Body of pancreas (tissue), 4 donors: ENCODE measurements around the gene SPINK13. TPM values are rescaled to one million over a fixed set of nuclear protein-coding genes. Genes with fewer than 3 reads are reported as not detected.
A peak's percentile ranks its signal among the peaks of the same experiment; 100 is the strongest.
"Not testable (repeated sequence)": the region's sequence is repeated elsewhere in the genome, so short reads cannot be mapped to it uniquely, and the experiment has no call there.

Source experiments
- ATAC-seq: fragments of 150-250 bp; one replicate; pipeline ENCODE4 v1.9.1; 2016
- DNase-seq, 4 donors: peaks; one replicate each; pipeline ENCODE4 v3.0.0-alpha.2; 2019
- H3K27ac ChIP-seq, 4 donors: fragments of 200-600 bp; sonication (generic); 1 replicate in 3 of 4; 2 replicates in 1 of 4; pipeline versions ENCODE4 v1.5.1 to v1.6.1; 2016 to 2019; ENCODE audit warnings: mild to moderate bottlenecking in 1 of 4, mixed read lengths in 1 of 4, moderate library complexity in 1 of 4
- H3K27me3 ChIP-seq, 2 donors: fragments of 200-600 bp; sonication (generic); one replicate each; pipeline ENCODE4 v1.6.0; 2016; ENCODE audit warnings: mild to moderate bottlenecking in 1 of 2
- H3K36me3 ChIP-seq, 2 donors: fragments of 200-600 bp; sonication (generic); replicated peaks in 1 of 2; 2 replicates each; pipeline ENCODE4 v1.5.1; 2016; ENCODE audit warnings: low read depth in 2 of 2; ENCODE audit not compliant: insufficient read depth in 1 of 2
- H3K4me1 ChIP-seq: fragments of 200-600 bp; sonication (generic); one replicate; pipeline ENCODE4 v1.6.0; 2016
- H3K4me3 ChIP-seq, 2 donors: fragments of 200-600 bp; sonication (generic); 1 replicate in 1 of 2; 2 replicates in 1 of 2; pipeline ENCODE4 v1.5.1; 2016 to 2019
- H3K9me3 ChIP-seq, 3 donors: fragments of 200-600 bp; sonication (generic); 1 replicate in 2 of 3; 2 replicates in 1 of 3; pipeline ENCODE4 v1.5.1; 2016
- POLR2A ChIP-seq, 3 donors: fragments of 450-650 bp; IDR thresholded peaks; one replicate each; pipeline ENCODE4 v1.6.1; 2016; ENCODE audit warnings: antibody characterized with exemption in 3 of 3, mild to moderate bottlenecking in 2 of 3
- WGBS, 2 donors: methylation state at CpG; one replicate each; pipeline ENCODE4 v1.1.5; 2017; 5-methylcytosine and 5-hydroxymethylcytosine counted together
- intact Hi-C: fragments of 100-400 bp; cut with DNase I; formaldehyde crosslinking; loops from one replicate; pipeline ENCODE4 v1.15.1; 2023
- small RNA-seq: library from RNA; depleted of rRNA; stranded (forward); fragments of <200 nt; gene quantifications from one replicate; pipeline ENCODE3, GENCODE V24; 2016
- total RNA-seq, 2 donors: library from RNA; depleted of rRNA; stranded (reverse); fragments of >200 nt; gene quantifications; one replicate each; pipeline ENCODE4 v1.1.0, GENCODE V29; 2016
- TF ChIP-seq, protein P1 (sequence below), 7 experiments: fragments of 450-650 bp in 4 of 7; fragments of 200-600 bp in 3 of 7; sonication (generic) in 3 of 7; IDR thresholded peaks; one replicate each; pipeline ENCODE4 v1.5.1; 2016 to 2019; ENCODE audit warnings: antibody characterized with exemption in 7 of 7

Gene SPINK13
- total RNA-seq, 2 donors from 2014 or later: 2.6 to 5.7 TPM

DNA sequence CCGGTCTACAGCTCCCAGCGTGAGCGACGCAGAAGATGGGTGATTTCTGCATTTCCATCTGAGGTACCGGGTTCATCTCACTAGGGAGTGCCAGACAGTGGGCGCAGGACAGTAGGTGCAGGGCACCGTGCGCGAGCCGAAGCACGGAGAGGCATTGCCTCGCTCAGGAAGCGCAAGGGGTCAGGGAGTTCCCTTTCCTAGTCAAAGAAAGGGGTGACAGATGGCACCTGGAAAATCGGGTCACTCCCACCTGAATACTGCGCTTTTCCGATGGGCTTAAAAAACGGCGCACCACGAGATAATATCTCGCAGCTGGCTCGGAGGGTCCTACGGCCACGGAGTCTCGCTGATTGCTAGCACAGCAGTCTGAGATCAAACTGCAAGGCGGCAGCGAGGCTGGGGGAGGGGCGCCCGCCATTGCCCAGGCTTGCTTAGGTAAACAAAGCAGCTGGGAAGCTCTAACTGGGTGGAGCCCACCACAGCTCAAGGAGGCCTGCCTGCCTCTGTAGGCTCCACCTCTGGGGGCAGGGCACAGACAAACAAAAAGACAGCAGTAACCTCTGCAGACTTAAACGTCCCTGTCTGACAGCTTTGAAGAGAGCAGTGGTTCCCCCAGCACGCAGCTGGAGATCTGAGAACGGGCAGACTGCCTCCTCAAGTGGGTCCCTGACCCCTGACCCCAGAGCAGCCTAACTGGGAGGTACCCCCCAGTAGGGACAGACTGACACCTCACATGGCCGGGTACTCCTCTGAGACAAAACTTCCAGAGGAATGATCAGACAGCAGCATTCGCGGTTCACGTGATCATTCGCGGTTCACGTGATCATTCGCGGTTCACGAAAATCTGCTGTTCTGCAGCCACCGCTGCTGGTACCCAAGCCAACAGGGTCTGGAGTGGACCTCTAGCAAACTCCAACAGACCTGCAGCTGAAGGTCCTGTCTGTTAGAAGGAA, 51.7 kb downstream of the SPINK13 start:
- H3K4me3 ChIP-seq, H3K9me3 ChIP-seq, H3K36me3 ChIP-seq, intact Hi-C loops, ATAC-seq, H3K27me3 ChIP-seq, H3K4me1 ChIP-seq: not testable (repeated sequence)
- DNase-seq: peak in 1 of 4 donors; percentile 53
- TF ChIP-seq POLR2A (IDR thresholded peaks at IDR 0.05): peak in 1 of 3 donors; percentile 25
- H3K27ac ChIP-seq: peak overlapping the region in 1 of 4 donors; percentile 26
- 49 to 54% methylated on average over 31 to 41 of the region's 42 CpGs for WGBS, 2 donors

DNA sequence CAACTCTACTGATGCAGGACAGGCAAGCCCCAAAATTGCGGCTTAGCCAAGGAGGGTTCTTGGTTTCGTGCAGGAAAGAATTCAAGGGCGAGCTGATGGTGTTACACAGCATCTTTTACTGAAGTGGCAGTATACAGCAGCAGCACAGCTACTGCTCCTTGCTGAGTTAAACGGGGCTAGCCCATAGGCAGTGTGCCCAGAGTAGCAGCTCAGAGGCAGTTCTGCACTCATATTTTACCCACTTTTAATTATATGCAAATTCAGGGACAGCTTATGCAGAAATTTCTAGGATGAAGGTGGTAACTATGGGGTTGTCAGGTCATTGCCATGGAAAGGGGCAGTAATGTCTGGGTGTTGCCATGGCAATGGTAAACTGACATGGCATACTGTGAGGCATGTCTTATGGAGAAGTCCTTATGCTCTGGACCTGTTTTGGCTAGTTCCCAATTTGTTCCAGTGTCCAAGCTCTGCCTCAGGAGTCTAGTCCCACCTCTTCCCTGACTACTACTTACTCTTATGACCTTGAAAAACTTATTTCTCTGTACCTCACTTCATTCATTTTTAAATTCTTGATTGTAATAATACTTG, 64.8 kb downstream of the SPINK13 start:
- intact Hi-C loops: no loop called here
- DNase-seq (no peak), ATAC-seq (no peak)
- H3K4me3 ChIP-seq: no peak overlapping the region
- H3K9me3 ChIP-seq: no peaks in the 10 kb centered on the region
- no peak for TF ChIP-seq POLR2A (IDR thresholded peaks at IDR 0.05)
- TF ChIP-seq, protein P1, sequence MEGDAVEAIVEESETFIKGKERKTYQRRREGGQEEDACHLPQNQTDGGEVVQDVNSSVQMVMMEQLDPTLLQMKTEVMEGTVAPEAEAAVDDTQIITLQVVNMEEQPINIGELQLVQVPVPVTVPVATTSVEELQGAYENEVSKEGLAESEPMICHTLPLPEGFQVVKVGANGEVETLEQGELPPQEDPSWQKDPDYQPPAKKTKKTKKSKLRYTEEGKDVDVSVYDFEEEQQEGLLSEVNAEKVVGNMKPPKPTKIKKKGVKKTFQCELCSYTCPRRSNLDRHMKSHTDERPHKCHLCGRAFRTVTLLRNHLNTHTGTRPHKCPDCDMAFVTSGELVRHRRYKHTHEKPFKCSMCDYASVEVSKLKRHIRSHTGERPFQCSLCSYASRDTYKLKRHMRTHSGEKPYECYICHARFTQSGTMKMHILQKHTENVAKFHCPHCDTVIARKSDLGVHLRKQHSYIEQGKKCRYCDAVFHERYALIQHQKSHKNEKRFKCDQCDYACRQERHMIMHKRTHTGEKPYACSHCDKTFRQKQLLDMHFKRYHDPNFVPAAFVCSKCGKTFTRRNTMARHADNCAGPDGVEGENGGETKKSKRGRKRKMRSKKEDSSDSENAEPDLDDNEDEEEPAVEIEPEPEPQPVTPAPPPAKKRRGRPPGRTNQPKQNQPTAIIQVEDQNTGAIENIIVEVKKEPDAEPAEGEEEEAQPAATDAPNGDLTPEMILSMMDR (IDR thresholded peaks at IDR 0.05): no peak
- no peaks in the 10 kb centered on the region for H3K27me3 ChIP-seq
- WGBS, 2 donors: 90 to 92% methylated on average over 4 of the region's 4 CpGs
- H3K27ac ChIP-seq: no peak overlapping the region
- no peaks in the 10 kb centered on the region for H3K36me3 ChIP-seq
- H3K4me1 ChIP-seq: no peaks in the 10 kb centered on the region

DNA sequence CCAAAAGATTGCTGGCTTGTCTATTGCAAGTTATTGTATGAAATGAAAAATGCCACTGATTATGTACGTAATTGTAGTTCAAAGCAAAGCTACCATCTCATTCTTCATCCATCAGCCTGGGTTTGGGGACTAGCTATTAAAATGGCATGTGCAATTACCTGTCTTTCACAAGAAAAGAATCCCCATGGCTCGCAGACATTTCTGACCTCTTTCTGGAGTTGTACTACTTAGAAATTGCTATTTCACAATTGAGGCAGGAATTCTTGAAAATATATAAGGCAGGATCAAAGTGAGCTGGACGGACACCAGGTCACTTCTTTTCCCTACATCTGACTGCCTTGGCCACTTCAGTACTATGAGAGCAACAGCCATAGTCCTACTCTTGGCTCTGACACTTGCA, 66.7 kb downstream of the SPINK13 start, which contains the start of gene SPINK9:
Gene SPINK9, plus strand, starts transcription at position 301 of the 400 bp plus-strand sequence. Its CDS starts 55 bp downstream, at position 356.
- WGBS, 2 donors: 87 to 91% methylated on average over 3 of the region's 3 CpGs
- intact Hi-C loops: no loop called here
- H3K27me3 ChIP-seq: no peaks in the 10 kb centered on the region
- H3K9me3 ChIP-seq: peaks cover 0 to 3% (median 0%) of the 10 kb centered on the region in 3 donors
- DNase-seq (no peak), ATAC-seq (no peak)
- no peak within 1 kb of the TSS for H3K4me3 ChIP-seq
- no peaks in the 10 kb centered on the region for H3K36me3 ChIP-seq
- TF ChIP-seq POLR2A (IDR thresholded peaks at IDR 0.05): no peak
- TF ChIP-seq, protein P1 (IDR thresholded peaks at IDR 0.05): no peak
- no peak within 1 kb of the TSS for H3K27ac ChIP-seq
- H3K4me1 ChIP-seq: no peaks in the 10 kb centered on the region

Small RNA genes lying within 50 kb of the gene (small RNA-seq; reads per million reads assigned to genes)
- gene HMGN1P16: not detected

Other genes starting within 250 kb of the SPINK13 start
- 1 to 10 TPM in 1 of 2 donors, under 1 TPM in 1; 0.52 to 1.6 TPM for gene SPINK5, start 204.8 kb upstream of the SPINK13 start, total RNA-seq
- gene SPINK14, start 100.2 kb upstream of the SPINK13 start, total RNA-seq: not detected
- gene SPINK6, start 65.8 kb upstream of the SPINK13 start, total RNA-seq: not detected
- not detected for gene MARCOL, start 30.3 kb upstream of the SPINK13 start, total RNA-seq
- gene SPINK7, start 43.6 kb downstream of the SPINK13 start, total RNA-seq: not detected
- not detected for gene SPINK9, start 66.8 kb downstream of the SPINK13 start, total RNA-seq
- 10 to 100 TPM; 37.9 to 45.7 TPM for gene FBXO38, start 115.2 kb downstream of the SPINK13 start, total RNA-seq